Osteoblast (primary cell): ENCODE results near the gene AP3S2. TPM values are rescaled to one million over a fixed set of nuclear protein-coding genes. Genes with fewer than 3 reads are reported as not detected.
"Not testable (repeated sequence)": the region's sequence is repeated elsewhere in the genome, so short reads cannot be mapped to it uniquely, and the experiment has no call there.

Source experiments
- DNase-seq: peaks from one replicate; pipeline ENCODE4 v3.0.0; 2011; ENCODE audit warnings: low spot score, mixed read lengths; ENCODE audit not compliant: insufficient read length; ENCODE audit errors: missing footprints
- H2AFZ ChIP-seq: 2 replicates; pipeline ENCODE4 v1.6.0; 2011; ENCODE audit warnings: mild to moderate bottlenecking, low read length
- H3K27ac ChIP-seq: 2 replicates; pipeline ENCODE4 v1.5.1; 2011; ENCODE audit warnings: mild to moderate bottlenecking, low read depth, low read length, moderate library complexity
- H3K27me3 ChIP-seq: 2 replicates; pipeline ENCODE4 v1.6.0; 2012; ENCODE audit warnings: mild to moderate bottlenecking, control low read depth, inconsistent platforms, low read length, moderate library complexity; ENCODE audit not compliant: insufficient read depth
- H3K36me3 ChIP-seq: 2 replicates; pipeline ENCODE4 v1.5.1; 2011; ENCODE audit warnings: mild to moderate bottlenecking, low read length, control low read depth, moderate library complexity; ENCODE audit not compliant: insufficient read depth
- H3K4me1 ChIP-seq: 2 replicates; pipeline ENCODE4 v1.5.1; 2011; ENCODE audit warnings: mild to moderate bottlenecking, low read length, control low read depth, moderate library complexity; ENCODE audit not compliant: insufficient read depth
- H3K4me2 ChIP-seq: 2 replicates; pipeline ENCODE4 v1.6.0; 2011; ENCODE audit warnings: mild to moderate bottlenecking, low read length; ENCODE audit not compliant: insufficient read depth
- H3K4me3 ChIP-seq: fragments of 200-600 bp; sonication (generic); 3 replicates; pipeline ENCODE4 v1.5.1; 2012; ENCODE audit warnings: mild to moderate bottlenecking, low read length, inconsistent platforms; ENCODE audit not compliant: insufficient read depth
- H3K79me2 ChIP-seq: 2 replicates; pipeline ENCODE4 v1.6.0; 2012; ENCODE audit warnings: mild to moderate bottlenecking, low read length, control low read depth, inconsistent platforms; ENCODE audit not compliant: insufficient read depth
- H3K9me3 ChIP-seq: 2 replicates; pipeline ENCODE4 v1.5.1; 2011; ENCODE audit warnings: low read depth, low read length, control low read depth
- H4K20me1 ChIP-seq: 2 replicates; pipeline ENCODE4 v1.6.0; 2012; ENCODE audit warnings: mild to moderate bottlenecking, low read length, control low read depth; ENCODE audit not compliant: insufficient read depth
- CTCF ChIP-seq: IDR thresholded peaks from 2 replicates; pipeline ENCODE4 v1.5.1; 2011; ENCODE audit warnings: mild to moderate bottlenecking, low read depth, low read length, moderate library complexity; ENCODE audit errors: extremely low read depth
- total RNA-seq: library from RNA; depleted of rRNA; stranded (reverse); fragments of >200 nt; gene quantifications from 2 replicates; pipeline ENCODE4 v1.2.3, GENCODE V29; 2012

AP3S2 gene
- total RNA-seq, 1 donor, result 63.7 TPM

DNA sequence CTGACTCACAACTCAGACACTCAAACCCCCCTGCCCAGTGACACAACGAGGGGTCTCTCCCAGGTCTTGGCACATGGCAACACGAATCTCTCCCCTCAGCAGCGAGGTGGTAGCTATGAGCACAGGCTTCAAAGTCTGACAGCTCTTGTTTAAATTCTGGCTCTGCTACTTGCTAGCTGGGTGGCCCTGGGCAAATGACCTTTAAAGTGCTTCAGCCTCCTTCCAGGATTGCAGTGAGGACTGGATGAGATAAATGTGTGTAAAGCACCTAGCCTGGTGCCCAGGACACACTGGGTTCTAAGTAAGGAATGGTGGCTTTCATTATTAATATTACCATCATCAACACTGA is 56.0 kb downstream of the AP3S2 start:
- H3K27ac ChIP-seq, result peak overlapping the region; percentile 89
- peak overlapping the region; percentile 81 for H3K4me2 ChIP-seq
- H3K36me3 ChIP-seq, result peaks cover 29% of the 10 kb centered on the region
- H4K20me1 ChIP-seq, result no peaks in the 10 kb centered on the region
- peaks cover 11% of the 10 kb centered on the region for H3K79me2 ChIP-seq
- TF ChIP-seq CTCF, result no peak
- no peak overlapping the region for H3K4me3 ChIP-seq
- peaks cover 26% of the 10 kb centered on the region for H3K4me1 ChIP-seq
- DNase-seq, result no peak
- H2AFZ ChIP-seq, result no peak overlapping the region
- no peaks in the 10 kb centered on the region for H3K27me3 ChIP-seq
- no peaks in the 10 kb centered on the region for H3K9me3 ChIP-seq

DNA sequence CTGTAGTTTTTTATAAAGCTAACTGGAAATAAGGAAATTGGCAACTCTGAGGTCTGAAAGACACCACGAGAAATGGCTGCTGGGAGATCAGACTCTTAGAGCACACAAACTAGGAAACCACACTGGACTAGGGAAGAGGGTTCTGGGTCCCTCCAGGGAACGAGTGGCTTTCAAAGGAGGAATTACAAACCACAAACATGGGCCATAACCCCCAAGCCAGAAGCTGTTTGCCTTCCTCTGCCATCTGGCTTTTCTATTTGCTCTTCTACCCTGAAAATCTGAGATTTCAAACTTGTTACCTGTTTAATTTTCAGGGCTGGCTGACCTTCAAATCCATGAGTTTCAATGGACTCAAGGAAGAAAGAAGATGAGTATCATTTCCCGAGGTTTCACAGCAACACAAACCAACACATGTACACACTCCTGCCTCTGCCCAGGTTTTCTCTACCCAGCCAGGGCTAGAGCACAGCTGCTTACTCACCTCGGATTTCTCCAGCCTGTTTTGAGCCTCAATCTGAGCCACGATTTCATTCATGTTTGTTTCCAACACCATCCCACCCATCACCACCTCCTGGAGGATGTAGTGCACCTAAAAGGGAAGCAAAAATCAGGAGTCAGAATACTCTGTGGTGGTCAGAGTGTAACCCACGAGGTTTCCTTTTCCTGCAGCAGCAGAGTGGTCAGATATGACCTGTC is 56.5 kb downstream of the AP3S2 start:
- Histone ChIP-seq H3K79me2 (peaks cover 11% of the 10 kb centered on the region), H3K4me1 (peaks cover 26% of the 10 kb centered on the region), H3K9me3 (no peaks in the 10 kb centered on the region), H3K27me3 (no peaks in the 10 kb centered on the region), H3K27ac (peak overlapping the region; percentile 89), H2AFZ (no peak overlapping the region), H3K36me3 (peaks cover 32% of the 10 kb centered on the region), H3K4me2 (peak overlapping the region; percentile 81), H4K20me1 (no peaks in the 10 kb centered on the region), H3K4me3 (peak overlapping the region; percentile 56)
- no peak for TF ChIP-seq CTCF
- DNase-seq, result peak; percentile 71

DNA sequence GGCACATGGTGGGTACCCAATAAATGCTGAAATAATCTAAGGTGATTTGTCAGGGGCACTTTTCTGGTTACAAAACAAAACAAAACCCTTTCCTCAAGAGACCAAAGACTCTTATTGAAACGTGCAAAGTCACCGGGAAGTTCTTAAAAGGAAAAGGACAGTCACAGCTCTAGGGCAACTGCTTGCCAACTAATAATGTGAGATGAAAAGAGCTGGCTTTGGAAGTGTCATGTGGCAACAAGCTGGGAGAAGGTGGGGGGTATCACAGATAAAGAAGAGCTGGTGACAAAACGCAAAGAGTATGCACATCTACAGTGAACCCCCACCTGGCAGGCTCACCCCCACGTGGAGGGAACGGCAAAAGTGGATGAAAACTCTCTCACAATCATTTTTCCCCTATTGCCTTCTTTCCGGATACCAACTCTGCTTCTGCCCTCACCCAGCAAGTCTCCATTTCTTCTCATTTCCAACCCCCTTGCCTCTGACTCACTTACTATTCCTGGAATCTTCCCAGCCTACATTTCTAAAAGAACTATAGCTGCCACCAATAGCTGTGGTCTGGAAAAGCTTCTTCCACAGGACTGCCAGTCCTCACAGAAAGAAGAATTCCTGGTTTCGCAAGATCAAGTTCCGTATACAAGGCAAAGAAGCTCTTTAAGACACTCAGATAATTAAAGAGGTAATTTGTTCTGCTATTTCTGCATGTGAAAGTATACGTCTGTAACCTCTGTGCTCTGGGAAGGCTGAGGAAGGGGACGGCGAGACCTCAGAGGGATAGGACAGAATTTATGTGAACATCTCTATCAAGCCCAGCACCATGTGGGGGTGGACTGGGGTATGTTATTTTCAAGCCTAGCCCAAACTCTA is 57.3 kb downstream of the AP3S2 start:
- peak overlapping the region; percentile 35 for H2AFZ ChIP-seq
- DNase-seq, result peak; percentile 92
- peak overlapping the region; percentile 89 for H3K27ac ChIP-seq
- H3K36me3 ChIP-seq, result peaks cover 32% of the 10 kb centered on the region
- H3K4me3 ChIP-seq, result peak overlapping the region; percentile 56
- H3K27me3 ChIP-seq, result no peaks in the 10 kb centered on the region
- peaks cover 11% of the 10 kb centered on the region for H3K79me2 ChIP-seq
- H4K20me1 ChIP-seq, result no peaks in the 10 kb centered on the region
- H3K4me2 ChIP-seq, result peak overlapping the region; percentile 81
- H3K9me3 ChIP-seq, result no peaks in the 10 kb centered on the region
- H3K4me1 ChIP-seq, result peaks cover 29% of the 10 kb centered on the region
- no peak for TF ChIP-seq CTCF

DNA sequence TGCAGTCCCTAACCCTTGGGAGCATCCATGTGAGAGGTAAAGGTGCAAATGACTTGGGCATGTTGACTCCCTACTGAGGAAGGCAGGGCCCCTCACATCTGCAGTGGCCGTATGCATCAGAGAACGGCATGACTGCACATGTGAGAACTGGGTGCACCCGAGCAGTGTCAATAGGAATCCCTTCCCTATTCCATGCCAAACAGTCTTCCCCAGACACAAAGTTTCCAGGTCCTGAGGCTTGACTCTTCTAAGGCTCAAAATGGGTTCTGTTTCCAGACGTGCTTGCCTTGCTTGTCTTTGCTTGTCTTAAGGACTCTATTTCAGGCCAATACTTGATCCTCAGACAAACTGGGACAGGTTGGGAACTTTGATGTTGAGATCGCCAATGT is 58.6 kb downstream of the AP3S2 start:
- H3K79me2 ChIP-seq, result peaks cover 11% of the 10 kb centered on the region
- H3K27me3 ChIP-seq, result no peaks in the 10 kb centered on the region
- no peak overlapping the region for H3K27ac ChIP-seq
- no peak overlapping the region for H3K4me3 ChIP-seq
- no peaks in the 10 kb centered on the region for H4K20me1 ChIP-seq
- peaks cover 42% of the 10 kb centered on the region for H3K4me1 ChIP-seq
- TF ChIP-seq CTCF, result no peak
- H3K9me3 ChIP-seq, result no peaks in the 10 kb centered on the region
- peaks cover 32% of the 10 kb centered on the region for H3K36me3 ChIP-seq
- H3K4me2 ChIP-seq, result no peak overlapping the region
- no peak overlapping the region for H2AFZ ChIP-seq
- no peak for DNase-seq

- H2AFZ ChIP-seq, H4K20me1 ChIP-seq, H3K4me2 ChIP-seq, H3K4me3 ChIP-seq, H3K27ac ChIP-seq, H3K27me3 ChIP-seq, DNase-seq, H3K9me3 ChIP-seq: not testable (repeated sequence)
- Histone ChIP-seq H3K36me3 (peaks cover 28% of the 10 kb centered on the region), H3K4me1 (peaks cover 47% of the 10 kb centered on the region), H3K79me2 (peaks cover 11% of the 10 kb centered on the region)
These were observed 59.2 kb downstream of the AP3S2 start for GRCh38 chr15:89834465-89835175.
